A673 (cell line): Measurements from ENCODE around the gene CEP83. TPM values are rescaled to one million over a fixed set of nuclear protein-coding genes. Genes with fewer than 3 reads are reported as not detected.

ENCODE experiments used
- BruUV-seq: library from RNA; stranded (reverse); fragments of 400-500 nt; replicated peaks from 2 replicates; lab custom pipeline; 2021; lab: Mats Ljungman, UMichigan
- CTCF ChIA-PET: fragments of 300-600 bp; sonication (Branson Sonifier 250); formaldehyde crosslinking; loops from one replicate; lab custom pipeline; 2022; ENCODE audit warnings: antibody characterized with exemption; lab: Charles Lee
- POLR2A ChIA-PET: fragments of 300-600 bp; sonication (Branson Sonifier 250); formaldehyde crosslinking; loops from one replicate; lab custom pipeline; 2022; ENCODE audit warnings: antibody characterized with exemption; ENCODE audit not compliant: low non-redundant PET; lab: Charles Lee
- DNase-seq: peaks from one replicate; pipeline ENCODE4 v3.0.0-alpha.2; 2015; ENCODE audit warnings: low spot score
- H3K27ac ChIP-seq: fragments of 200-600 bp; sonication (generic); 2 replicates; pipeline ENCODE4 v1.5.1; 2016; ENCODE audit warnings: mixed run types, low read depth, mild to moderate bottlenecking, mixed read lengths, antibody characterized with exemption, low read length; ENCODE audit not compliant: poor library complexity, severe bottlenecking
- H3K27me3 ChIP-seq: fragments of 200-600 bp; sonication (generic); replicated peaks from 2 replicates; pipeline ENCODE4 v1.6.1; 2017; ENCODE audit warnings: mixed run types, low read depth, mild to moderate bottlenecking, mixed read lengths, antibody characterized with exemption, low read length; ENCODE audit not compliant: insufficient read depth, poor library complexity
- H3K36me3 ChIP-seq: fragments of 200-600 bp; sonication (generic); 2 replicates; pipeline ENCODE4 v1.6.1; 2016; ENCODE audit warnings: mixed run types, mild to moderate bottlenecking, mixed read lengths, antibody characterized with exemption, low read length; ENCODE audit not compliant: insufficient read depth, poor library complexity, severe bottlenecking
- H3K4me1 ChIP-seq: fragments of 200-600 bp; sonication (generic); 2 replicates; pipeline ENCODE4 v1.6.1; 2017; ENCODE audit warnings: mixed run types, mild to moderate bottlenecking, mixed read lengths, antibody characterized with exemption, low read length; ENCODE audit not compliant: insufficient read depth, poor library complexity, severe bottlenecking
- H3K4me3 ChIP-seq: fragments of 200-600 bp; sonication (generic); 2 replicates; pipeline ENCODE4 v1.5.1; 2016; ENCODE audit warnings: low read depth, mixed run types, mild to moderate bottlenecking, mixed read lengths, low read length; ENCODE audit not compliant: poor library complexity, severe bottlenecking
- H3K9me3 ChIP-seq: fragments of 200-600 bp; sonication (generic); 2 replicates; pipeline ENCODE4 v1.6.1; 2016; ENCODE audit warnings: mixed run types, low read depth, mild to moderate bottlenecking, mixed read lengths, antibody characterized with exemption, low read length; ENCODE audit not compliant: poor library complexity, severe bottlenecking
- EZH2 ChIP-seq: fragments of 200-600 bp; sonication (generic); IDR thresholded peaks from 2 replicates; pipeline ENCODE4 v1.6.1; 2017; ENCODE audit warnings: borderline replicate concordance, low read depth, mild to moderate bottlenecking, mixed read lengths, antibody characterized with exemption, low read length; ENCODE audit not compliant: poor library complexity, severe bottlenecking
- intact Hi-C: fragments of 100-400 bp; cut with micrococcal nuclease; formaldehyde crosslinking; loops from one replicate; pipeline ENCODE4 v1.10.0; 2022; ENCODE audit not compliant: unreplicated experiment
- total RNA-seq: library from RNA; stranded (reverse); gene quantifications from 2 replicates; pipeline ENCODE4 v1.2.3, GENCODE V29; 2021
- TF ChIP-seq, protein P1 (sequence below): fragments of 300-800, 200-600 bp; sonication (generic); conservative IDR thresholded peaks from 2 replicates; pipeline ENCODE4 v1.5.1; 2017; ENCODE audit warnings: low read depth, mild to moderate bottlenecking, antibody characterized with exemption, low read length, moderate library complexity, mixed read lengths

Gene CEP83
- total RNA-seq, 1 experiment from 2014 or later, result 29.2 TPM

DNA sequence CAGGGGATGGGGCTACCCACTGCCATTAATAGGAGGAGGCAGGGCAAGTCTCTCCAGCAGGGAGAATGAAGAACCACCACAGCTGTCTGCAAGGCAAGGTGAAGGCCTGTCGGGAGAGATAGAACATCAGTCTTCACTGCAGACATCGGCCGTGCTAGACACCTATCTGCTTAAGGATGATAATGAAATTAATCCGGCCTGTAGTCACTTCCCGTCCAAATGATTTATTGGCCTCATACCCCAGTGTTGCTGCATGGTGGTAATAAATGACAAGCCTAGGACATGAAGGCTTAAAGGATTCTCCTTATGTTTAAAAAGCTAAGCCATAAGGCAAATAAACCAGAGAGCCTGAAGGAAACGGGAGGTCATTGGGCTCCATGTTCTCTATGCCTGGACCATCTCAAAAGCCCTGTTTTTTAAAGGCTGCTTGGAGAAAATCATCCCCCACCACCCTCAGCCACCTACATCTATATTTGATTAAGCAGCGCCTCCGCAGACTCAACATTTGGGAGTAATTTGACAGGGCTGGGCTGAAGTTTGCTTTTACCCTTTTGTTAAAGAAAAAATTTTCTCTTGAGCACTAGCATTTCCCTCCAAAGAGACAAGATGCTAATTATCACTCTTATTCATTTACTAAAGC is 173.6 kb downstream of the CEP83 start:
- Histone ChIP-seq H3K9me3 (no peaks in the 10 kb centered on the region), H3K4me1 (peaks cover 18% of the 10 kb centered on the region), H3K36me3 (no peaks in the 10 kb centered on the region), H3K4me3 (no peak overlapping the region), H3K27ac (no peak overlapping the region), H3K27me3 (no peaks in the 10 kb centered on the region)
- CTCF ChIA-PET, result no interaction called here
- BruUV-seq, result no TSS peak
- TF ChIP-seq EZH2, result no peak
- TF ChIP-seq, protein P1, sequence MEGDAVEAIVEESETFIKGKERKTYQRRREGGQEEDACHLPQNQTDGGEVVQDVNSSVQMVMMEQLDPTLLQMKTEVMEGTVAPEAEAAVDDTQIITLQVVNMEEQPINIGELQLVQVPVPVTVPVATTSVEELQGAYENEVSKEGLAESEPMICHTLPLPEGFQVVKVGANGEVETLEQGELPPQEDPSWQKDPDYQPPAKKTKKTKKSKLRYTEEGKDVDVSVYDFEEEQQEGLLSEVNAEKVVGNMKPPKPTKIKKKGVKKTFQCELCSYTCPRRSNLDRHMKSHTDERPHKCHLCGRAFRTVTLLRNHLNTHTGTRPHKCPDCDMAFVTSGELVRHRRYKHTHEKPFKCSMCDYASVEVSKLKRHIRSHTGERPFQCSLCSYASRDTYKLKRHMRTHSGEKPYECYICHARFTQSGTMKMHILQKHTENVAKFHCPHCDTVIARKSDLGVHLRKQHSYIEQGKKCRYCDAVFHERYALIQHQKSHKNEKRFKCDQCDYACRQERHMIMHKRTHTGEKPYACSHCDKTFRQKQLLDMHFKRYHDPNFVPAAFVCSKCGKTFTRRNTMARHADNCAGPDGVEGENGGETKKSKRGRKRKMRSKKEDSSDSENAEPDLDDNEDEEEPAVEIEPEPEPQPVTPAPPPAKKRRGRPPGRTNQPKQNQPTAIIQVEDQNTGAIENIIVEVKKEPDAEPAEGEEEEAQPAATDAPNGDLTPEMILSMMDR, result no peak
- intact Hi-C loops, result no loop called here
- POLR2A ChIA-PET, result no interaction called here
- DNase-seq, result no peak

DNA sequence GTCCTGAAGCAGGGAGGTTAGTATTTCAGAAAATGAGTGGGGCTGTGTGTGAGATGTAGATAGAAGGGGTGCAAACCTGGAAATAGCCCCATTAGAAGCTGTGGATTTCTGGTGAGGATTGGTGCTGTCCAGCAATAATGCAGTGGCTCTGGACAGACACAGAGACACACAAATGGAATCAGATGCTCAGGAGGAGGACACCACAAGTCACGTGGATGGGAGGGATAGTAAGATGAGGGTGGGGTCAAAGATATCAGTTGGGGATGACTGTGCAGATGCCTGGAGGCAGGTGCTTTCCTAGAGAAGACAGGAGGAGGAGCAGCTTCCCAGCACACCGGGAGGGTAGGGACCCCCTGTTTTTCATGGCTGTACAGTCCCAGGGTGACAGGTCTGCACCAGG is 174.8 kb downstream of the CEP83 start:
- ChIA-PET POLR2A (no interaction called here), CTCF (no interaction called here)
- peaks cover 11% of the 10 kb centered on the region for H3K4me1 ChIP-seq
- intact Hi-C loops, result no loop called here
- BruUV-seq, result no TSS peak
- H3K4me3 ChIP-seq, result no peak overlapping the region
- H3K9me3 ChIP-seq, result no peaks in the 10 kb centered on the region
- H3K27me3 ChIP-seq, result no peaks in the 10 kb centered on the region
- H3K36me3 ChIP-seq, result no peaks in the 10 kb centered on the region
- H3K27ac ChIP-seq, result no peak overlapping the region
- no peak for TF ChIP-seq EZH2
- TF ChIP-seq, protein P1, result no peak
- DNase-seq, result no peak

GRCh38 chr12:94284046-94284445 is 175.6 kb downstream of the CEP83 start:
- no peak for DNase-seq
- Histone ChIP-seq H3K4me1 (peaks cover 3% of the 10 kb centered on the region), H3K27me3 (no peaks in the 10 kb centered on the region), H3K9me3 (no peaks in the 10 kb centered on the region), H3K4me3 (no peak overlapping the region), H3K36me3 (no peaks in the 10 kb centered on the region), H3K27ac (no peak overlapping the region)
- CTCF ChIA-PET, result no interaction called here
- no TSS peak for BruUV-seq
- TF ChIP-seq, protein P1, result no peak
- no peak for TF ChIP-seq EZH2
- intact Hi-C loops, result no loop called here
- POLR2A ChIA-PET, result interaction anchor here (0.6 kb wide), 1 partner anchor 77 kb away, joined by 3 read pairs; no protein-coding TSS in a partner anchor
